H1 (cell line): ENCODE measurements around the gene PHACTR1. TPM values are rescaled to one million over a fixed set of nuclear protein-coding genes. Genes with fewer than 3 reads are reported as not detected.

Source experiments
- CTCF ChIA-PET: fragments of 300-600 bp; sonication (Branson Sonifier 250); formaldehyde crosslinking; loops from one replicate; lab custom pipeline; 2021; ENCODE audit not compliant: partially characterized antibody; lab: Charles Lee
- POLR2A ChIA-PET: fragments of 300-600 bp; sonication (Branson Sonifier 250); formaldehyde crosslinking; loops from one replicate; lab custom pipeline; 2021; ENCODE audit warnings: inconsistent platforms; ENCODE audit not compliant: partially characterized antibody; lab: Charles Lee
- DNase-seq, 2 experiments: peaks; one replicate each; pipeline versions ENCODE4 v3.0.0 to v3.0.0-alpha.2; 2010 to 2022; ENCODE audit warnings: low spot score in 2 of 2, low read depth in 1 of 2, mixed read lengths in 1 of 2
- FAIRE-seq: peaks from 2 replicates; lab custom pipeline; 2011; peaks lifted over from hg19 to GRCh38; lab: Jason Lieb, UNC
- H2AFZ ChIP-seq: 2 replicates; pipeline ENCODE4 v1.8.1; 2012; ENCODE audit warnings: low read length, inconsistent platforms
- H2AK5ac ChIP-seq: 2 replicates; pipeline ENCODE4 v1.6.1; 2013; ENCODE audit warnings: low read depth, low read length
- H2BK120ac ChIP-seq: replicated peaks from 2 replicates; pipeline ENCODE3; 2013; ENCODE audit warnings: low read depth, low read length, inconsistent platforms
- H2BK12ac ChIP-seq: 2 replicates; pipeline ENCODE4 v1.6.1; 2013; ENCODE audit warnings: low read depth, low read length
- H2BK15ac ChIP-seq: 2 replicates; pipeline ENCODE4 v1.6.1; 2013; ENCODE audit warnings: low read length
- H2BK20ac ChIP-seq: 2 replicates; pipeline ENCODE4 v1.6.1; 2013; ENCODE audit warnings: low read length
- H2BK5ac ChIP-seq: 2 replicates; pipeline ENCODE4 v1.6.1; 2013; ENCODE audit warnings: low read depth, low read length
- H3K14ac ChIP-seq: 2 replicates; pipeline ENCODE4 v1.6.1; 2013; ENCODE audit warnings: inconsistent platforms; ENCODE audit not compliant: insufficient read length
- H3K18ac ChIP-seq: 2 replicates; pipeline ENCODE4 v1.6.1; 2013; ENCODE audit warnings: low read length; ENCODE audit errors: extremely low read depth
- H3K23ac ChIP-seq: 2 replicates; pipeline ENCODE4 v1.6.1; 2013; ENCODE audit warnings: inconsistent platforms; ENCODE audit not compliant: insufficient read length
- H3K23me2 ChIP-seq: 2 replicates; pipeline ENCODE4 v1.6.1; 2013; ENCODE audit warnings: low read depth, low read length
- H3K27ac ChIP-seq: 2 replicates; pipeline ENCODE4 v1.6.1; 2011; ENCODE audit warnings: low read depth, low read length, inconsistent platforms
- H3K27me3 ChIP-seq, 4 experiments: replicated peaks in 1 of 4; 1 replicate in 1 of 4; 2 replicates in 3 of 4; pipeline versions ENCODE4 v1.6.1 to v1.8.1; 2011 to 2013; ENCODE audit warnings: low read length in 3 of 4, mild to moderate bottlenecking in 3 of 4, inconsistent platforms in 2 of 4, mixed read lengths in 2 of 4, moderate library complexity in 1 of 4; ENCODE audit not compliant: control insufficient read depth in 3 of 4, insufficient read depth in 3 of 4; ENCODE audit errors: extremely low read depth in 1 of 4
- H3K36me3 ChIP-seq, 4 experiments: 2 replicates each; pipeline versions ENCODE4 v1.6.1 to v1.8.1; 2011 to 2013; ENCODE audit warnings: mild to moderate bottlenecking in 4 of 4, low read length in 3 of 4, moderate library complexity in 2 of 4, control low read depth in 1 of 4, inconsistent platforms in 1 of 4; ENCODE audit not compliant: insufficient read depth in 4 of 4, control insufficient read depth in 2 of 4
- H3K4ac ChIP-seq: replicated peaks from 2 replicates; pipeline ENCODE3; 2013; ENCODE audit warnings: low read length, low read depth, mixed read lengths, inconsistent platforms; ENCODE audit not compliant: insufficient read length
- H3K4me1 ChIP-seq, 4 experiments: replicated peaks in 1 of 4; 1 replicate in 1 of 4; 2 replicates in 3 of 4; pipeline versions ENCODE4 v1.6.1 to v1.8.1; 2011 to 2013; ENCODE audit warnings: low read length in 3 of 4, inconsistent platforms in 2 of 4, mixed read lengths in 1 of 4; ENCODE audit not compliant: insufficient read depth in 4 of 4, control insufficient read depth in 3 of 4
- H3K4me2 ChIP-seq, 2 experiments: 2 replicates each; pipeline versions ENCODE4 v1.6.1 to v1.8.1; 2011 to 2013; ENCODE audit warnings: low read depth in 2 of 2, low read length in 2 of 2, control low read depth in 1 of 2, inconsistent platforms in 1 of 2, mild to moderate bottlenecking in 1 of 2; ENCODE audit not compliant: insufficient read depth in 1 of 2
- H3K4me3 ChIP-seq, 4 experiments: fragments of 200-600, 300-600 bp in 1 of 4; sonication (generic), shearing (Covaris generic), sonication (Bioruptor Twin) in 1 of 4; 2 replicates each; pipeline versions ENCODE4 v1.5.1 to v1.8.1; 2011 to 2016; ENCODE audit warnings: low read length in 4 of 4, low read depth in 3 of 4, control low read depth in 2 of 4, inconsistent platforms in 2 of 4, mild to moderate bottlenecking in 2 of 4, mixed read lengths in 1 of 4, moderate library complexity in 1 of 4; ENCODE audit not compliant: insufficient read depth in 2 of 4; ENCODE audit errors: extremely low read depth in 1 of 4
- H3K56ac ChIP-seq: replicated peaks from 2 replicates; pipeline ENCODE3; 2013; ENCODE audit warnings: low read depth, mild to moderate bottlenecking, mixed read lengths, low read length, inconsistent platforms; ENCODE audit not compliant: insufficient read length
- H3K79me1 ChIP-seq: 2 replicates; pipeline ENCODE4 v1.6.1; 2013; ENCODE audit warnings: low read depth, low read length, control low read depth
- H3K79me2 ChIP-seq, 2 experiments: 2 replicates each; pipeline versions ENCODE4 v1.6.1 to v1.8.1; 2012 to 2013; ENCODE audit warnings: low read length in 2 of 2, mild to moderate bottlenecking in 2 of 2, inconsistent platforms in 1 of 2; ENCODE audit not compliant: insufficient read depth in 2 of 2, control insufficient read depth in 1 of 2
- H3K9ac ChIP-seq, 4 experiments: replicated peaks in 1 of 4; 1 replicate in 1 of 4; 2 replicates in 3 of 4; pipeline versions ENCODE4 v1.6.1 to v1.8.1; 2011 to 2013; ENCODE audit warnings: low read depth in 3 of 4, low read length in 3 of 4, control low read depth in 2 of 4, mild to moderate bottlenecking in 2 of 4, moderate library complexity in 2 of 4, inconsistent platforms in 1 of 4; ENCODE audit errors: extremely low read depth in 1 of 4
- H3K9me3 ChIP-seq, 2 experiments: 2 replicates each; pipeline versions ENCODE4 v1.6.1 to v1.8.1; 2012 to 2013; ENCODE audit warnings: mild to moderate bottlenecking in 2 of 2, moderate library complexity in 2 of 2, control low read depth in 1 of 2, inconsistent platforms in 1 of 2, low read depth in 1 of 2, low read length in 1 of 2, mixed read lengths in 1 of 2; ENCODE audit not compliant: insufficient read depth in 2 of 2
- H4K20me1 ChIP-seq, 2 experiments: replicated peaks in 1 of 2; 2 replicates each; pipeline versions ENCODE3 to v1.8.1; 2011 to 2013; ENCODE audit warnings: inconsistent platforms in 2 of 2, low read length in 2 of 2, mild to moderate bottlenecking in 1 of 2; ENCODE audit not compliant: insufficient read depth in 2 of 2, control insufficient read depth in 1 of 2
- H4K5ac ChIP-seq: 2 replicates; pipeline ENCODE4 v1.6.1; 2013; ENCODE audit warnings: low read length, low read depth, mixed read lengths, inconsistent platforms; ENCODE audit not compliant: insufficient read length
- H4K8ac ChIP-seq: 2 replicates; pipeline ENCODE4 v1.8.0; 2013; ENCODE audit warnings: mild to moderate bottlenecking, moderate library complexity, low read length, inconsistent platforms; ENCODE audit not compliant: insufficient read depth; ENCODE audit errors: extremely low read depth
- H4K91ac ChIP-seq: replicated peaks from 2 replicates; pipeline ENCODE3; 2013; ENCODE audit warnings: low read length, mixed read lengths, inconsistent platforms; ENCODE audit not compliant: insufficient read length
- BRCA1 ChIP-seq: IDR thresholded peaks from 2 replicates; pipeline ENCODE4 v1.6.1; 2012; ENCODE audit warnings: low read depth, low read length, improper control_type of control experiment
- EZH2 ChIP-seq: fragments of 200-600 bp; sonication (generic); IDR thresholded peaks from 2 replicates; pipeline ENCODE4 v1.7.1; 2012; ENCODE audit warnings: low read depth, mild to moderate bottlenecking, moderate library complexity, low read length, inconsistent platforms; ENCODE audit not compliant: severe bottlenecking
- JUND ChIP-seq: IDR thresholded peaks from 2 replicates; pipeline ENCODE4 v1.6.1; 2011; ENCODE audit warnings: mild to moderate bottlenecking, improper control_type of control experiment, low read length
- KDM1A ChIP-seq: fragments of 200-600, 300-600 bp; sonication (generic); IDR thresholded peaks from 2 replicates; pipeline ENCODE4 v1.7.1; 2016; ENCODE audit warnings: mild to moderate bottlenecking, low read length, borderline replicate concordance
- KDM5A ChIP-seq: fragments of 200-600 bp; IDR thresholded peaks from 2 replicates; pipeline ENCODE4 v1.7.1; 2012; ENCODE audit warnings: mild to moderate bottlenecking, low read length, inconsistent platforms, mixed read lengths
- RNF2 ChIP-seq: fragments of 200-900, 300-1000 bp; sonication (generic); IDR thresholded peaks from 2 replicates; pipeline ENCODE4 v1.7.1; 2016; ENCODE audit warnings: borderline replicate concordance, low read depth, mild to moderate bottlenecking, antibody characterized with exemption, low read length; ENCODE audit not compliant: poor library complexity, severe bottlenecking; ENCODE audit errors: missing control alignments
- WGBS, 2 experiments: shearing (Covaris generic) in 1 of 2; methylation state at CpG; one replicate each; pipeline versions ENCODE4 v1.1.6 to v1.1.7; 2013 to 2015; ENCODE audit warnings: low lambda C conversion rate in 2 of 2, mixed read lengths in 2 of 2, inconsistent platforms in 1 of 2, low coverage in 1 of 2, missing lambda C conversion rate in 1 of 2; ENCODE audit not compliant: insufficient replicate concordance in 2 of 2, insufficient coverage in 1 of 2, insufficient read length in 1 of 2; ENCODE audit errors: extremely low coverage in 1 of 2, missing lambda C conversion rate in 1 of 2; 5-methylcytosine and 5-hydroxymethylcytosine counted together
- polyA plus RNA-seq, 7 experiments: library from polyadenylated mRNA; depleted of rRNA in 3 of 7; stranded (reverse) in 5 of 7; unstranded in 2 of 7; fragments of >200 nt in 5 of 7; fragments of 200-250 nt in 2 of 7; gene quantifications; 1 replicate in 5 of 7; 2 replicates in 1 of 7; 4 replicates in 1 of 7; pipeline versions ENCODE4 v1.2.1 to v1.2.3, GENCODE V29; 2011 to 2013; ENCODE audit warnings: missing spikeins in 2 of 7, mixed read lengths in 2 of 7
- total RNA-seq: library from RNA; stranded (reverse); fragmentation: NEBNext Ultra II Directional; extraction: Animal tissue kit (Norgen Biotek cat#: 25700); gene quantifications from 2 replicates; pipeline ENCODE4 v1.2.1, GENCODE V29; 2021

PHACTR1 gene
- total and polyA plus RNA-seq, 2 of the 8 experiments (the other 6 are each of a cell fraction or from before 2014, with no cell fraction given), result 3.9 to 17.1 TPM

- no peaks in the 10 kb centered on the region for H3K9me3 ChIP-seq
- no peak for TF ChIP-seq JUND
- TF ChIP-seq KDM1A, result no peak
- no peak for TF ChIP-seq RNF2
- no peak for TF ChIP-seq BRCA1
- no peak for TF ChIP-seq KDM5A
- no peak for TF ChIP-seq EZH2
- H3K18ac ChIP-seq, result no peak overlapping the region
- H2BK120ac ChIP-seq, result no peak overlapping the region
- CTCF ChIA-PET, result interaction anchor here (1.1 kb wide), 1 partner anchor 302 kb away, joined by 3 read pairs; no protein-coding TSS in a partner anchor
- no peak overlapping the region for H2AK5ac ChIP-seq
- no peak overlapping the region for H3K56ac ChIP-seq
- no peak overlapping the region for H3K9ac ChIP-seq
- peaks cover 15 to 40% (median 39%) of the 10 kb centered on the region in 4 experiments for H3K27me3 ChIP-seq
- peaks cover 13% of the 10 kb centered on the region in 2 experiments for H4K20me1 ChIP-seq
- H3K36me3 ChIP-seq, result no peaks in the 10 kb centered on the region
- no peak overlapping the region for H3K4ac ChIP-seq
- no peak overlapping the region for H4K5ac ChIP-seq
- H2BK20ac ChIP-seq, result no peak overlapping the region
- FAIRE-seq, result no peak
- no peaks in the 10 kb centered on the region for H3K79me1 ChIP-seq
- no peak overlapping the region for H4K8ac ChIP-seq
- no peak overlapping the region for H2BK12ac ChIP-seq
- H3K4me3 ChIP-seq, result no peak overlapping the region
- H4K91ac ChIP-seq, result no peak overlapping the region
- no peak overlapping the region for H3K14ac ChIP-seq
- no peak for DNase-seq
- H2BK5ac ChIP-seq, result no peak overlapping the region
- 88% methylated on average over 4 of the region's 4 CpGs; no CpG with 5 or more reads in 1 of the 2 experiments for WGBS, 2 experiments
- H2BK15ac ChIP-seq, result no peak overlapping the region
- H3K23ac ChIP-seq, result no peak overlapping the region
- H2AFZ ChIP-seq, result no peak overlapping the region
- no peaks in the 10 kb centered on the region; the same call in 1 of the 2 replicates for H3K23me2 ChIP-seq
- H3K27ac ChIP-seq, result no peak overlapping the region
- no peak overlapping the region for H3K4me2 ChIP-seq
- POLR2A ChIA-PET, result no interaction called here
- no peaks in the 10 kb centered on the region for H3K79me2 ChIP-seq
- H3K4me1 ChIP-seq, result peaks cover 5 to 9% (median 6%) of the 10 kb centered on the region in 4 experiments; a peak in 6 of 7 replicates
Measured at GRCh38 chr6:12961761-12962160, 245.2 kb downstream of the PHACTR1 start.
